Mesendoderm (in vitro differentiated cells): ENCODE data around the gene ANKMY1.

ENCODE experiments used
- DNase-seq: peaks from one replicate; pipeline ENCODE4 v3.0.0; 2013
- H2AK5ac ChIP-seq: 2 replicates; pipeline ENCODE4 v1.6.1; 2013; ENCODE audit warnings: low read length, inconsistent platforms
- H2BK120ac ChIP-seq: 2 replicates; pipeline ENCODE4 v1.6.1; 2013; ENCODE audit warnings: low read depth, mild to moderate bottlenecking, low read length, moderate library complexity, mixed read lengths
- H2BK15ac ChIP-seq: replicated peaks from 2 replicates; pipeline ENCODE4 v1.6.1; 2013; ENCODE audit warnings: low read depth, mild to moderate bottlenecking, moderate library complexity
- H2BK5ac ChIP-seq: 2 replicates; pipeline ENCODE4 v1.6.1; 2013; ENCODE audit warnings: low read length, inconsistent platforms
- H3K18ac ChIP-seq: 2 replicates; pipeline ENCODE4 v1.6.1; 2013; ENCODE audit warnings: mild to moderate bottlenecking, low read length, mixed read lengths
- H3K23ac ChIP-seq: one replicate; pipeline ENCODE4 v1.6.1; 2013; ENCODE audit warnings: low read length
- H3K27ac ChIP-seq: 2 replicates; pipeline ENCODE4 v1.5.1; 2013; ENCODE audit warnings: low read depth, mild to moderate bottlenecking, inconsistent platforms, low read length, moderate library complexity
- H3K27me3 ChIP-seq: 2 replicates; pipeline ENCODE4 v1.6.1; 2013; ENCODE audit warnings: low read length, control low read depth, mild to moderate bottlenecking, inconsistent platforms; ENCODE audit not compliant: insufficient read depth, poor library complexity
- H3K36me3 ChIP-seq: 2 replicates; pipeline ENCODE4 v1.6.1; 2013; ENCODE audit warnings: low read length, inconsistent platforms; ENCODE audit not compliant: control insufficient read depth, insufficient read depth
- H3K4ac ChIP-seq: one replicate; pipeline ENCODE4 v1.6.1; 2013; ENCODE audit warnings: low read depth, mild to moderate bottlenecking, low read length, moderate library complexity
- H3K4me1 ChIP-seq: 2 replicates; pipeline ENCODE4 v1.6.1; 2013; ENCODE audit warnings: low read depth, low read length, inconsistent platforms; ENCODE audit not compliant: control insufficient read depth
- H3K4me2 ChIP-seq: 2 replicates; pipeline ENCODE4 v1.6.1; 2013; ENCODE audit warnings: low read length
- H3K4me3 ChIP-seq: 2 replicates; pipeline ENCODE4 v1.5.1; 2013; ENCODE audit warnings: mild to moderate bottlenecking, low read length
- H3K56ac ChIP-seq: one replicate; pipeline ENCODE4 v1.6.1; 2013; ENCODE audit warnings: low read length
- H3K79me1 ChIP-seq: 2 replicates; pipeline ENCODE4 v1.6.1; 2013; ENCODE audit warnings: low read length, inconsistent platforms
- H3K79me2 ChIP-seq: 2 replicates; pipeline ENCODE4 v1.6.1; 2013; ENCODE audit warnings: mild to moderate bottlenecking, low read length; ENCODE audit not compliant: control insufficient read depth, insufficient read depth
- H3K9ac ChIP-seq: 2 replicates; pipeline ENCODE4 v1.6.1; 2013; ENCODE audit warnings: low read length, inconsistent platforms
- H4K5ac ChIP-seq: one replicate; pipeline ENCODE4 v1.6.1; 2013; ENCODE audit warnings: low read length
- H4K8ac ChIP-seq: one replicate; pipeline ENCODE4 v1.6.1; 2013; ENCODE audit warnings: low read depth, mild to moderate bottlenecking, control low read depth, low read length, moderate library complexity
- WGBS: extraction: QIAGEN DNeasy Blood & Tissue Kit; methylation state at CpG from one replicate; pipeline ENCODE4 v1.1.7; 2013; ENCODE audit warnings: low lambda C conversion rate, missing lambda C conversion rate; ENCODE audit not compliant: insufficient coverage; ENCODE audit errors: extremely low coverage; 5-methylcytosine and 5-hydroxymethylcytosine counted together

Gene ANKMY1

DNA sequence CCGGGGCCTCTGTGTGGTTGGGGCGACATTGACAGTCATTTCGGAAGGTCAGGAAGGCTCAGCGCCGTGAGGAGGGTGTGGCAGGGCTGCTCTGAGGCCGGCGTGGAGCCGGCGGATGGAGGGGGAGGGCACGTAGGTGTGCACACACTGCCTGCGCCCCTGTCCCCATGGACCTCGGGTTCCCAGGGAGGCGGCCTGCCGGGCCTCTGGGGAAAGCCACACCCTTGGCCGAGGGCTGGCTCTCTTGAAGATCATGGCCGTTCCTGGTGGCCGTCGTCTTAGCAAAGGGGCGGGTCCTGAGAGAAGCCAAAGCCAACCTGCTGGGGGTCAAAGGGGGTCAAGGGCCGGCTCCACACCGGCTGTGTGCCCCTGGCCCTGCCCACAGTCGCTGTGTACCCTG lies 110.5 kb downstream of the ANKMY1 start:
- no peak for DNase-seq
- no peak overlapping the region for H3K4me2 ChIP-seq

DNA sequence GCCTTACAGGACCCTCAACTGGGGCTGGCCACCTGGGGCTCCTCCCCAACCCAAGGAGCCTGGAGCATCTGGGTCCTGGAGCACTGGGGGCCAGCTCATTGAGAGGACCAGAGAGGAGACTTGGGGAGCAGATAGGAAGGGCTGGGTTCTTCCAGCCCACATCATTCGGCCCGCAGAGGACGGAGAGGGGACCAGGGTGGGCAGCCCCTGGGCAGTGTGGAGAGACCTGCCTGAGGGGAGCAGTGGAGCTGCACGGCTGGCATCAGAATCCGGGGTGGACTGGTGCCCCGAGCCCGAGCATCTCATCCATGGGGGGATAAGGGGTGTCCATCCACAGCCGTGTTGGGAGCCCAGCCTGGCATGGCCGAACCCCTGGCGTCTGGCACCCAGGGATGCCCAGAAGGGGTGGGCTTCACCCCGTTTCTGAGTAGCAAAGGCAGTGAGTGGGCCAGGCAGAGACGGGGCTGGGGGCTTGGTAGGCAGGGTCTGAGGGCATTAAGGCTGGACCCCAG lies 111.1 kb downstream of the ANKMY1 start:
- Histone ChIP-seq H3K9ac (no peak overlapping the region), H4K8ac (no peak overlapping the region), H3K27ac (no peak overlapping the region), H3K18ac (no peak overlapping the region), H3K56ac (no peak overlapping the region), H3K79me2 (no peaks in the 10 kb centered on the region), H3K4me3 (no peak overlapping the region), H3K4me2 (no peak overlapping the region), H3K4ac (no peak overlapping the region), H3K36me3 (no peaks in the 10 kb centered on the region), H4K5ac (no peak overlapping the region), H2BK5ac (no peak overlapping the region), H3K23ac (no peak overlapping the region), H2BK120ac (no peak overlapping the region), H3K27me3 (no peaks in the 10 kb centered on the region), H2AK5ac (no peak overlapping the region), H3K4me1 (no peaks in the 10 kb centered on the region), H2BK15ac (no peak overlapping the region), H3K79me1 (no peaks in the 10 kb centered on the region)
- DNase-seq, result no peak
- WGBS, result no CpG with 5 or more reads among the region's 12 CpGs

More for the DNA sequence above, 110.5 kb downstream of the ANKMY1 start:
- no peaks in the 10 kb centered on the region for H3K79me2 ChIP-seq
- no peaks in the 10 kb centered on the region for H3K79me1 ChIP-seq
- no peak overlapping the region for H2AK5ac ChIP-seq
- no peaks in the 10 kb centered on the region for H3K4me1 ChIP-seq
- no peak overlapping the region for H3K4me3 ChIP-seq
- H2BK5ac ChIP-seq, result no peak overlapping the region
- H3K36me3 ChIP-seq, result no peaks in the 10 kb centered on the region
- no peaks in the 10 kb centered on the region for H3K27me3 ChIP-seq
- H3K4ac ChIP-seq, result no peak overlapping the region
- no peak overlapping the region for H2BK120ac ChIP-seq
- no peak overlapping the region for H4K8ac ChIP-seq
- no peak overlapping the region for H3K18ac ChIP-seq
- H3K23ac ChIP-seq, result no peak overlapping the region
- H4K5ac ChIP-seq, result no peak overlapping the region
- WGBS, result no CpG with 5 or more reads among the region's 22 CpGs
- H3K27ac ChIP-seq, result no peak overlapping the region
- no peak overlapping the region for H3K56ac ChIP-seq
- H3K9ac ChIP-seq, result no peak overlapping the region
- H2BK15ac ChIP-seq, result no peak overlapping the region

DNA sequence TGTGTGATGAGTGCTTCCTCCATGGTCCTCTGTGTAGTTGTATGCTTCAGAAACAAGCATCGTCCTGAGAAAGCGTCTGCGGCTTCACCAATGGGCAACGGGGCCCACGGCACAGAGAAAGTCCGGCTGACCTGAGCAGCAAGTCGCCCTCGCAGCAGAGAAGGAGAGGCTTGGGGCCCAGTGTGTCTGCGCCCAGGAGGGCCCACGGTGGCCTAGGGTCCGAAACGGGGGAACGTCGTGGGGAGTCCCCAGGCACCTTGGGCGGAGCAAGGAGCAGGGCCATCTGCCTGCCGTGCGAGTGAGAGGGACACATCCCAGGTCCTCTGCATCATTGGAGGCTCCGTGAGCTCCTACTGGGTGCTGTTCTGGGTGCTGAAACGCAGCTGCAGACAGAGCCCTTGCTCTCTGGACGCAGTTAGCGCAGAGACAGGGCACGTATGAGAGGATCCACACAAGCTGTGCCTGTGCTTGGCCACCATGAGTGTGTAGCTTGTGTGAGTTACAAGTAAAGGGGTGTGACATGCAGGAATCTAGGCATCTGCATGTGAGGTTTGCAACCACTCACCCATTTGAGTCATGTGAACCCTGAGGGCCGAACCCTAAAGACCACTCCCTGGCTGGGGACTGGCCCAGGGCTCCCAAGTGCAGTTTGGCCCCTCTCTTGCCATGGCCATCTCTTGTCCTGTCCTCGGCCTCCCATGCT lies 111.7 kb downstream of the ANKMY1 start:
- DNase-seq, result no peak
- Histone ChIP-seq H4K8ac (no peak overlapping the region), H3K18ac (no peak overlapping the region), H3K9ac (no peak overlapping the region), H3K36me3 (no peaks in the 10 kb centered on the region), H3K4me3 (no peak overlapping the region), H2AK5ac (no peak overlapping the region), H3K27ac (no peak overlapping the region), H2BK15ac (no peak overlapping the region), H2BK120ac (no peak overlapping the region), H3K79me1 (no peaks in the 10 kb centered on the region), H3K23ac (no peak overlapping the region), H3K56ac (no peak overlapping the region), H3K27me3 (no peaks in the 10 kb centered on the region), H4K5ac (no peak overlapping the region), H3K4ac (no peak overlapping the region), H3K4me1 (no peaks in the 10 kb centered on the region), H3K79me2 (no peaks in the 10 kb centered on the region), H3K4me2 (no peak overlapping the region), H2BK5ac (no peak overlapping the region)
- WGBS, result no CpG with 5 or more reads among the region's 24 CpGs

DNA sequence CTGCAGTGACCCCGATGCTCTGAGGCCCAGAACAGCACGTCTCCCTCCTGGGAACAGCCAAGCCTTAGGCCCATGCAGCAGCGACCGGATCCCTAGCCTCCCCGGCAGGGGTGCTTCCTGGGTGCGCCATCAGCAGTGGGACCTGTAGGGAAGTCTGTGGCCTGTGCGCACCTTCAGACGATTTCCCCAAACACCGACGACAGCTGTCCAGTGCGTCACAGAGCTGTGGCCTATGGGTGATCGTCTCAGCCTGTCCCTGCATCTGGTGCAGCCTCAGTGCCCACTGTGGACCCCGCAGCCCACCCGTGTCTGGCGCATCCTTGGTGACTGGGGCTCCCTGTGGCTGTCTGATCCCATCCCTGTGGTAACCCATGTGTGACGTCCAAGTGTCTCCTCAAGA lies 113.3 kb downstream of the ANKMY1 start:
- Histone ChIP-seq H3K27me3 (no peaks in the 10 kb centered on the region), H3K79me2 (no peaks in the 10 kb centered on the region), H3K4me3 (no peak overlapping the region), H2BK120ac (no peak overlapping the region), H4K5ac (no peak overlapping the region), H2BK5ac (no peak overlapping the region), H3K9ac (no peak overlapping the region), H3K36me3 (no peaks in the 10 kb centered on the region), H3K4me1 (no peaks in the 10 kb centered on the region), H3K27ac (no peak overlapping the region), H3K4ac (no peak overlapping the region), H3K4me2 (no peak overlapping the region), H3K18ac (no peak overlapping the region), H2AK5ac (no peak overlapping the region), H4K8ac (no peak overlapping the region), H3K23ac (no peak overlapping the region), H3K56ac (no peak overlapping the region), H3K79me1 (no peaks in the 10 kb centered on the region), H2BK15ac (no peak overlapping the region)
- DNase-seq, result no peak
- WGBS, result no CpG with 5 or more reads among the region's 16 CpGs

DNA sequence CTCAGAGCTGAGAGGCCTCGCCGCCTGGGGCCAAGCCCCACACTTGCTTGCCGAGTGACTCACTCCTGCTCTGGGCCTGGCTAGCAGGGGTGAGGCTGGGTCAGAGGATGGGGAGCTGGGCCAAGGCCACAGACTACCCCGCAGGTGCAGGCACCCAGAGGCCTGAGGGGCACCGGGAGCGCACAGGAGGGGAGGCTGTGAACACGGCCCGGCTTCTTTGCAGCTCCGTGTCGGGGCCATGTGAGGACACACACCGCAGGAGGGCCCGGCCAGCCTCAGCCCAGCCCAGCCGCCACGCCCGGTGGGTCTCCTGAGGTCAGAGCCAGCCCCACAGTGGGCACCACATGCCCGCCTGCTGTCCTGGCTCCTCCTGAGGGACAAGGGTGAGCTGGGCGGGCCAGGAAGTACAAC lies 113.9 kb downstream of the ANKMY1 start:
- DNase-seq, result no peak
- Histone ChIP-seq H4K8ac (no peak overlapping the region), H2BK15ac (no peak overlapping the region), H3K27me3 (no peaks in the 10 kb centered on the region), H3K4ac (no peak overlapping the region), H2AK5ac (no peak overlapping the region), H3K18ac (no peak overlapping the region), H3K4me2 (no peak overlapping the region), H3K27ac (no peak overlapping the region), H3K4me1 (no peaks in the 10 kb centered on the region), H3K9ac (no peak overlapping the region), H2BK120ac (no peak overlapping the region), H2BK5ac (no peak overlapping the region), H3K23ac (no peak overlapping the region), H3K79me1 (no peaks in the 10 kb centered on the region), H4K5ac (no peak overlapping the region), H3K56ac (no peak overlapping the region), H3K4me3 (no peak overlapping the region), H3K36me3 (no peaks in the 10 kb centered on the region), H3K79me2 (no peaks in the 10 kb centered on the region)
- WGBS, result no CpG with 5 or more reads among the region's 17 CpGs
